ENCODE measurements around the gene KLHL29.

The KLHL29 gene

DNA sequence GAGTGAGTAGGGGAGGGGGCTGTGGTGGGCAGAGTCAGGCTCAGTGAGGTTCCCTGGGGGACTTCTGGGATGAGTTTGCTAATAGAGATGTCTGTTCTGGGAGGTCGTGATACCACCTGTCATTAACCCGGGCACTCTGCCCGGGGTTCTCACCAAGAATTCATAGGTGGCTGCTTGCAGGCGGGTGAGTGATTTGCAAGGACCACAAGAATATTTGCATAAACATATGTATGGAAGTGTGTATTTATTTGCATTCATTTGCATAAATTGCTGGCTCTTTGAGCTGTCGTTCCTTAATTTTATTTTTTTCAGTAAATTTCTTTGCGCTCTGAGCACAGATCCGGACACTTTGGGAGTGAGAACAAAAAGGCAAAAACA, 282.0 kb downstream of the KLHL29 start:
- no peak for DNase-seq

DNA sequence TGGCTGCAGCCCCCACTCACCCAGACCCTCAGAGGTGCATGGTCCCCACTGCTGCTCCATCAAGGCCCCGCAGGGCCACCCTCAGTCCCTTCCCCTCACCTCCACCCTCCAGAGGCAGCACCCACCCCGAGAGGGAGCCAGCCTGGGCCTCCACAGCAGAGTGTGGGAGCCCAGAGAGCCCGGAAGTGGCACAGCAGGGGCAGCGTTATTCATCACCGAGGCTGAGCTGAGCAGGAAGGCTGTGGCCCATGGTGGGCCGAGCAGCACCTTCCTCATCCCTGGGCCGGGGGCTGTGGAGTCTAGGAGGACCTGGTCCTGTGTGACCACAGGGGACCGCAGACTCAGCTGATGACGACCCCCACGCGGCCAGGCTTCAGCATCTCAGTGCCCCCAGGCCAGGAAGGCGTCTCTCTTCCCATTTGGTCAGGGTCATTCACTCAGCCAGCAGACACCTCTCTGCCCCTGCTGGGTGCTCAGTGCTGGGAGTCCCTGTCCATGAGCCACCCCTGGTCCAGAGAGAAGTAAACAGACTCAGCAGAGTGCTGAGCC, 283.9 kb downstream of the KLHL29 start:
- no peak for DNase-seq

DNA sequence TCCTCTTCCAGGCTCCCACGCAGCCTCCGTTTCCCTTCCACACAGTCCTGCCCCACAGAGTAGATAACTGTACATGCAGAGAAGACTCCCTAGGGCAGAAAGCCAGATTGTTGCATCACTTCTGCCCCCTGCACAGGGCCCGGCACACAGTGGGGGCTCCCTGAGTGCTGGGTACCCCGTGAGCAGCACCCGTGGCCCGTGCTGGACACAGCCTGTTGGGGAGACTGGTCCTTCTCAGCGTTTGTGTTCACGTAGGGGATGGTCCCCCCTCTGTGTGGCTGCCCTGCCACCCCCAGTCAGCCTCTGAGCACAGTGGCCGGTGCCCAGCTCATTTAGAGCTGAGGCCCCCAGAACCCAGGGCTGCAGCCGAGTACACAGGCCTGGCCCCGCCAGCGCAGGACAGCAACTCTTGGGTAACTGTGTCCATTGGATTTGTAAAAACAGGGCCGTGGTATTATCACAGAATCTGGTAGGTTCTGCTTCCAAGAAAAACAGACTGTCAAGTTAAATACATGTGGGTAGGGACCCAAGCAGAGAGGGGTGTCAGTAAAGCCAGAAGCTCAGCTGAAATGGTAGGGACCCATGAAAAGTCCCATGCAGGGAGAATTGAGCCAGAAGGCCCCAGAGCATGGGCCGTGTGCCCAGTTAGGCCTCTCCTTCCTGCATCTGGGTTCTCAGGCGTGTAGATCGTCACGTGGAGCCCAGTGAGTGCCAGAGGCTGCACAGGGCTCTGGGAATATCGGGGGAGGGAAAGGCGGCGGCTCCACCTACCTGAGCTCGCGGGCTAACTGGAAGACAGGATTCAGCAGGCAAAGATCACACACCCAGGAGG, 284.6 kb downstream of the KLHL29 start:
- no peak for DNase-seq

DNA sequence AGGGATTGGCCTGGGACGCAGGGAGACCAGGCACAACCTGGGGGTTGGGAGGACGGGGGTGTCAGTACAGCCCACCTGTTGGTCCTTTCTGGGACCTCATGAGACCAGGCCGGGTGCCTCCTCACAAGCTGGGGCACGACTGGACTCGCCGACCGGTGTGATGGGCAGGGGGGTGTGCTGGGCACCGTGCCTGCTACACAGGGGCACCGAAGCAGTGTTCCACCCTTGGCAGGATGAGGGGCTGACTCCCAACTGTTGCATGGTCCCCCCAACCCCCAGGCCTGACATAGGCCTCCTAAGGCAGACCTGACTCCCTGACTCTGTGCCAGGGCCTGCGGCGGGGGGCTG, 285.2 kb downstream of the KLHL29 start:
- DNase-seq = no peak

DNA sequence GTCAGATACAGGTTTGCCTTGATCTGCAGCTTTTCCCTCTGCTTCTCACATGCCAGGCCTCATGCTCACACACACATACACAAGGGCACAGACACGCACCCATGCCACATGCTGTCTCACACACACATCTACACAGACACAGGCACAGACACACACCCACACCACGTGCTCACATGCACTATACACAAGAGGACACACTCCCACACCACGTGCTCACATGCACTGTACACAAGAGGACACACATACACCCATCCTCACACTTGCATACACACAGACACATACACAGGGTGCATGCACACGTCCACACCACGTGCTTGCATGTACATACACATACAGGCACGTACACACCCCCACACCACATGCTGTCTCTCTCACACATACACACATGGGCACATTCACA, 288.1 kb downstream of the KLHL29 start:
- no peak for DNase-seq

DNA sequence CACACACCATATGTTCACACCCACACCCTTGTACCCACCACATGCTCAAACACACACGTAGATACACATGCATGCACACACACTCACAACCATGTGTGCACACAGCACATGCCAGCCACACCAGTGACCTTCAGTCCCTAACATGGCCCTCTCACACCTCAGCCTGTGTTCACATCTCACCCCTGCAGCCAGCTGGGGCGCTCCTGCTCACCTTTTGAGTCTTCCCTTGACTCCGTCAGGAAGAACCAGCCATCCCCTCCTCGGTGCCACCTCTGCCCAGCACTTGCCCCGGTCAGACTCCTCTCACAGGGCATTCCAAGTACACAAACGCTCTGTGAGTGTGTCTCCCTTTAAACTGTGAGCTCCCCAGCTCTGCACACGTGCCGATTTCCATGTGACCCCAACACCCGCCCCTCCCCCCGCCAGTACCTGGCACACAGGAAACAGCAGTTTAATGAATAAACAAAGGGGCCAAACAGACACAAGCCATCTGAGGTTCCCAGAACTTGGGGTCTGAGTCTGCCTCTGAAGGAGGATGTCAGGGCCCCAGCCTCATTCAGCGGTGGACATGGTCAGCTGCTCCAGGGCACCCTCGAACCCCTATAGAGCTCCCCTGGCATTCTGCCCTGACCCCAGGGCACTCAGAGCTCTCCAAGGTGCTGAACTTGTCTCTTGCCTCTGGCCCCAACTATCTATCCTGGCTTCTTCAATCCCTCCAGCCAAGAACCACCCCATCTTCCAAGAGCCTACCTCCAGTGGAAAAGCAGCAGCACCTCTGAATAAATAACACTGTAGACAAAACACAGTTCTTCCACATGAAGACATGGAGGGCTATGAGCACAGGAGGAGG, 289.1 kb downstream of the KLHL29 start:
- DNase-seq = no peak

DNA sequence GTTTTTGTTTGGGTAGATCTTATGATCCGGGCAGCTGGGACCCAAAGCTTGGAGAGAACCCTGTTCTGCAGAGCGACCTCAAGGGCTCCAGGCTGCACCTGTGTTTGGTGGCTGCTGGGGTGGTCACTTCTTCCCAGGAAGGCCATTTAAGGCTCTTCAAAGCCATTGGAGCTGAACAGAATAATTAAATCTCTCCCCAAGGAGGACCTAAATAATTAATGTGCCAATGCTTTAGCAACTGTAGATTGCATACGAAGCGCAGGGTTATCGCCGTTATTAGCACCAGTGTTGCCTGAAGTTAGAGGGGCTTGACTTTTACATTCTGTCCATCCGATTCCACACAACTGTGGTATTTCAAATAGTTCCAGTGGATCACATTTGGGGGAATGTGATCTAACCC, 290.5 kb downstream of the KLHL29 start:
- no peak for DNase-seq

DNA sequence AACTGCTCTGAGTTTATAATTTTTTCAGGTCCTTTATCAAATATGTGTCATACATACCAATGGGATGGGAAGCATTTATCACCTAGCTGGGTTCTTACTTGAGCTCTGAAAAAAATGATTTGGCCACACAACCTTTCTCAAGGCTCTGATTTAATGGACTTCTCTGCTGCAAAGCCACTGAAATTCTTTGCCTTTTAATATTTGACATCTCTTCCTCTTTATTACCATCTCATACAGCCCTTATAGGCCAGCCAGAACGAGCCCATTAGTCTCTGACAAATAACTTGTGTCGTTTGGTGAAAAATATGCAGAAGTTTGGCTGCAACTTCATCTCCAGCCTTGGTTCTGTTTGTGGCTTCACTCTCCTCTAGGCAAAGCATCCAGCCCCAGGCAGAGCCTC, 292.9 kb downstream of the KLHL29 start:
- no peak for DNase-seq

DNA sequence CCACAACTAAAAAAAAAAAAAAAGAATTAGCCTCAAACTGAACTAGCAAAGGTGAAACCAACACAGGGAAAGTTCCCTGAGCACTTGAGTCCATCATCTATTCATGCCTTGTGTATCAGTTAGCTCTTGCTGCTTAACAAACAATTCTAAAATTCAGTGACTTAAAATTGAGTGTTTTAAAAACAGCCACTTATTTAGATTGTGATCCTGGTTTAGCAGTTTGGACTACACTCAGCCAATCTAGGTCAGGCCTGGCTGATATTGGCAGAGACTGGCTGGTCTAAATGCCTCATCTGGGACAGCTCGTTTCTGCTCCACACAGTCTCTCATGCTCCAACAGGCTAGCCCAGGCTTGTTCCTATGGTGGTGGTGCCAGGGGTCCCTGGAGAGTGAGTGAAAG, 294.1 kb downstream of the KLHL29 start:
- DNase-seq = no peak

DNA sequence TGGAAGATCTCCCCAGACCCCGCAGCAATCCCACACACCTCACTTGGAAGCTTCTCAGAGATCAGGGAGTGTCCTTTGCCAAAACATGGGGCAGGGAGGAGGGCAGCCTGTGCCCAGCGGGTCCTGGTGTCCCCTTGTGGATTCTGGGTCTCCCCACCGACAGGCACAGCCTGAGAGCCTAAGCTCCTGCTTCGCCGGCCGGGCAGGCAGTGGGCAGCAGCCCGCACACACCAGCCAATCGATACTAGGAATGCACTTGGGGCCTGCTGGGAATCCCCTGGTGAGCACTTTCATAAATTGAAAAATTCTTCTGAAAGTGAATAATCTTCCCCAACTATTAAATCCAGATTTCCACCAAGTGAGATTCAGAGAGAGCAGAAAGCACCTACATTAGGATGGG, 296.0 kb downstream of the KLHL29 start:
- no peak for DNase-seq

DNA sequence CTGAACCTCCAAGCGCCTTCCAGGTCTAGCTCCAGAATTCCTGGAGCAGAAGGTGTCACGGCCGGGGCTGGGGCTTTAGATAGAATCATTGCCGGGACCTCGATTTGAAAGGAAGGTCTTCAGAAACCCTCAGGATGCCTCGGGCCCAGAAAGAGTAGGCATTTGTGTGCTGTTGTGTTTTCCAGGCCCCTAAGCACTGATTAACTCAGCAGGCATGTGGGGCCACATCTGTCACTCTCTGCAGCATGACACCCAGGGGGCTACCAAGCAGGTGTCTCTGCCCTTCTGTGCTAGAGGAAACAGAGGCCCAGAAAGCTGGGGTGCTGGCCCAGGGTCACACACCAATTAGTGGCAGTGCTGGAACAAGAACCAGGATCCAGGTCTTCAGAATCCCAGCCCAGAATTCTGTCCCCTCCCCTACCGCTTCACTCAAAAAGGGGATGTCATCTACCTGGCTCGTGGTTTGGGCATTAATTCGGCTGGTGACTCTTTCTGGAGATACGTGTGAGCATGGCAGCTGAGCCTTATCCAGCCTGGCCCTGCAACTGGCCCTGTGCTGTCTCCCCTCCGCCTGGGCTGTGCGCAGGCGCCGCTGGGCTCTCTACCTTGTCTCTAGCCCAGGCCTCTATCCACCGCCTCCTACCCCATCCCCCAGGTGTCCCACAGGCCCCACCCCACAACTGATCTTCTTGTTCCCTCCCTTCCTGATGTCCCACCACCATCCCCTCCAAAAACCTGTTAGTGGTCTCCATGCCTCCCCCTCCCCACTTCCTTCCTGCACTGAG, 296.6 kb downstream of the KLHL29 start:
- DNase-seq = no peak

DNA sequence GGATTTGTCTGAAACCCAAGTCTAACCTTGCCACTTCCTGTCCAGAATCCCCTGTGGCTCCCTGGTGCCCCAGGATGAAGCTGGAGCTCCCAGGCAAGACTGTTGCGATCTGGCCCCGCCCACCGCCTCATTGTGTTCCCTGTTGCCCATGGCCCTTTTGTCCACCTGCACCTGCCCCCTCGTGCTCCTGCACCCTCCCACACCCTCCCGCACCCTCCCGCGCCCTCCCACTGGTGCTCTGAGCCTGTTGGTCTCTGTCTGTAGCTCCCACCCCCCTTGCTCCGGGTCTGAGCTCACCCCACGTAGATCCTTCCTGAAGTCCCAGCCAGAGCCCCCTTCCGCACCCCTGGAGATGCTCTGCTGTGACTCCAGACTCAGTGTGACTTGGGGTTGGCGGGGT, 297.5 kb downstream of the KLHL29 start:
- no peak for DNase-seq

DNA sequence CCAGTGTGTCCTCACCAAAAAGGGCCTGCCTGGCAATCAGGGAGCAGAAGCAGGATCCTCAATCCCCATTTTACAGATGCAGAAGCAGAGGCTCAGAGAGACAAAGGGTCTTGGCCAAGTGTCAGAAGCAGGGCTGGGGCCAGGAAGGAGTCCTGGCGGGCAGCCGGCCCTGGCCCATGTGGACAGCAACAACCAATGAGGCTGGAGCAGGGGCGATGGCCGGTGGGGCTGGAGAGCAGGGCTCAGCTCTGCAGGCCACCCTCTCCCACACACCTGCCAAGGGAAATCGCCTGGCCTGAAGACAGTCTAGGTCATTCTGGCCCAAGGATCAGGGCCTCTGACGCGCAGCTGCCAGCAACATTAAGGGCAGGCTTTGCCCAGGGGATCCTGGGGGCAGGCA, 298.0 kb downstream of the KLHL29 start:
- DNase-seq = no peak

DNA sequence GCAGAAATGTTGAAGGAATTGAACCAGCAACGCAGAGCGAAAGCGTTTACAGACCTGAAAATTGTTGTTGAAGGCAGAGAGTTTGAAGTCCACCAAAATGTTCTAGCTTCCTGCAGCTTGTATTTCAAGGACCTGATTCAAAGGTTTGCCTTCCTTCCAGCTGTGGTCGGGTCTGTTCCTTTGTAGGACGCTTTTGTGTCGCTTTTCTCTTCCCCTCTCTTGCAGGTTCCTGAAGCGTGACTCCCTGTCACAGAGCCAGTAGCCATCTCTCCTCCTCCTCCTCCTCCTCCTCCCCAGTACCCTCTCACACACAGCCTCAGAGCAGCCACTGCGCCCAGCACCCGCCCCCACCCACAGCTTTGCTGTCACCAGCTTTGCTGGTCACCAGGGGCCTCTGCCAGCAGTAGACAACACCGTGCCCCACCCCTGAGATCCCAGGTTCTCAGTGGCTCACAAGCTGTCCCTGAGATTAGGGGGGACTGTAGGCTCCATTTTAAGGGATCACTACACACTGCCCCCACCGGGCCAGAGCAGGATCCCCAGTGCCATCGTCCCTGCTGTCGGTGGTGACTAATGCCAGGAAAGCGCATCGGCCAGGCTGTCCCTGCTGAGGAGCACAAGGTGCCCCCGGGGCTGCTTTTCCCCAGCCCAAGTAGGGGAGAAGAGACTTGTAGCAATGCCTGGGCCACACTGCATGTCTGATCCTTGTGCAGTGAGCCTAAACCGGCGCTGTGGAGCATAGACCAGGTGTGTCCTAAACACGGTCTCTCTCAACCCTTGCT, 299.6 kb downstream of the KLHL29 start:
- no peak for DNase-seq

DNA sequence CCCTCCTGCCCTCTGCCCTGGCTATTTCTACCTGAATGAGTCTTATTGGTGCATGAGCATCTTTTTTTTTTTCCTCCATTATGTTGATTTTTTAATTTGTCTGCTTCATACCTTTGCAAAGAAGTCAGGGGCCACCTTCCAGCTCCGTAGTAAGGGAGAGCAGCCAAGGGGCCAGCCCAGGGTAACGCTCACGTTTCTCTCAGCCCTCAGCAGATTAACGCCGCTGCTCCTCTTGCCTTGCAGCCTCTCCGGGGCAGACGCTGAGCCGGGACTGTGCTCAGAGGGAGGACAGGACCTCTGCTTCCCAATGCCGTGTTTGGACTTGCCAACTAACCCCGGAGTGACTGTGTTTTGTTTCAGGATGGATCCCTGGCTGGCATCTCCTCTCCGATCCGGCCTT, 300.2 kb downstream of the KLHL29 start:
- no peak for DNase-seq

DNA sequence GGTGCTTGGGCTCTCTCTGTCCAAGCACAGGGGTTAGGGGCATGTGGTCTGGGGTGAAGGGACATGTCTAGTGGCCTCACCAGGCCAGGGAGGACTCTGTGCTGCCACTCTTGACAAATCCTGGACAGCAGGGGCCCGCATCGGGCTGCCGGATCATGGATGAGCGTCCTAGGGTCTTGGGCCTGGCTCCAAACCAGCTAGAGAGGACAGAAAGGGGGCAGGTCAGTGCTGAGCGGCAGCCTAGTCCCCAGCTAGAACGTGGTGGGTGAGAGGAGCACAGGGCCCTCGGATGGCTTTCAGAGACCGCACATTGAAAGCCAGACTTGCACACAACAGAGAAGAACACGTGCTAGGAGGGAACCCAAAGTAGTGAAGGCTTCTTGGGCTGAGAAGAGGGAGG, 300.7 kb downstream of the KLHL29 start:
- DNase-seq = no peak

DNA sequence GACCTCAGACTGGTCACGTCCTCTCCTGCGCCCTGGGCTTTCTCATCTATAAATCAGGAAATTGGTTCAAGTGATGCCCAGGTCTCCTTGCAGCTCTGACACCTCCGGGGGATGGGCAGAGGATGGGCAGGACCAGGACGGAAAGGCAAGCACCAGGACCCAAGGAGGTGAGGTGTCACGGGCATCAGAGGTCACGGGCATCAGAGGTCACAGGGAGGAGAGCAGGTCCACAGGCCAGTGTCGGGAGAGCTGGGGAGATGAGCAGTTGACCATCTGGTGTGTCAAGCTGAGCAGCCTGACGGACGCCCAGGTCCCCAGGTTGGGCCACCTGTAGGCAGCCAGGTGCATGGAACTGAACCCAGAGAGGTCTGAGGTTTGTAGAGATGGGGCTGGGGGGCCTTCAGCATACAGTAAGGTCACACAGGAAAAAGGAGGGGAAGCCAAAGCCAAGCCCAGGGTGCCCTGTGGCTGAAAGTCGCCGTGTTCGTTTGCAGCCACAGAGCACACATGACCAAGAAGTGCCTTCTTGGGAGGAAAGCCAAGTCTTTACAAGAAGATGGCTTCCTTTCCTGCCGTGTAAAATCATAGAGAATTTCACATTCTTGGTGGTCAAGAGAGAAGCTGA, 301.5 kb downstream of the KLHL29 start:
- no peak for DNase-seq

DNA sequence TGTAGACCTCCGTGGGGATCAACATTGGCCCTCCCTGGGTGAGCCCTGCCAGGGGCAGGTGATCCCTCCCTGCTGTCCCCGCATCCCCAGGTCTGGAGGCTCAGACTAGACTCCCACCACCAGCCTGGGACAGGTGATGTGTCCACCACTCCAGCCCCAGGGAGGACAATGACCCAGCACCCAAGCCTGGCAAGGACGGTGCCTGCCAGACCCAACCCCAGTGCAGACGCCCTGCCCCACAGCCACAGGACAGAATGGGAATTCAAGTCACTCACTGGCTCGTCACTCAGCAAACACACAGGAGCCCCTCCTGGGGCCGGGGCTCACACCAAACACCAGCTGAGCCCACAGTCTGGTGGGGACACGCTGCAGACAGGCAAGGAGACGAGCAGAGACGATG, 302.2 kb downstream of the KLHL29 start:
- no peak for DNase-seq

DNA sequence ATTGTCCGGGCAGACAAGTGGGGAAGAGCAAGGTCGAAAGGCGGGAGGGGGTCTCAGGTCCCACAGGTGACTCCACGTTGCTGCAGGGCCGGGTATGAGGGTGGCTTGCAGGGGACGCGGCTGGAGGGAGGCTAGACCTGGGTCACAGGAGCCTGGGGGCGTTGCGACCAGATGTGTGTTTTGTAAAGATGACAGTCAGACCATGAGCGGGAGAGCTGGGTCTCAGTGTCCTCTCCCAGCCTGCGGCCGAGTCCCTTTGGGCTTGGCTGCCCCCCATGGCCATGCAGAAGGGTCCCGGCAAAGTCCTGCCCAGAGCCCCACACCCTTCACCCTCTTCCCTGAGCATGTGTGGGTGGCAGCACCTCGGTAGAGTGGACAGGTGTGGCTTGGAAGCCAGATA, 302.7 kb downstream of the KLHL29 start:
- DNase-seq = no peak

DNA sequence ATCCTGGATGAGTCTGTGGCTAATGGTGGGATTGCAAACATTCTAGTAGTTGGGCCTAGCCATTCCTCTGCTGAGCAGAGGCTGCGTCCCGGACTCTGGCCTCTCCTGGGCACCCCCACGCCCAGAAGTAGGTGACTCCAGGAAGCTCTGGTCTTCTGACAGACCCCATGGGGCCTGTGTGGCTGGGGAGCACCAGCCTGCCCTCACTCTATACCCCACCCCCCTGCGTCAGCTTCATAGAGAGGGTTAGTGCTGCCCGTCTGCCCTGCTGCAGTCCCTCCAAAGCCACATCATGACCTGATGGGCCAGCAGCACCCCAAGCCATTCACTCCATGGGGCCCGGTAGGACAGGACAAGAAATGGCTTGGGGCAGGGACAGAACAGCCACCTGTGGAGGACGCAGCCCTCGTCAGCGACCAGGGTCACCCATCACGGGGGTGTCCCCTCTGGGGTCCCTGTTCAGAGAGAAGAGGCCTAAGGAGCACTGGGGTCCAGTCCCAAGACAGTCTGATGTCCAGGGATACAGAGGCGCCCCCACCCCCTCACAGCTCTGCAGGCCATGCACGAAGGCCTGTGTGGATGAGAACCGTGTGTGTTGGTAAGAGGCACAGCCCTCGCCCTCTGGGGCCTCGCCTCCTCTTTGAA, 303.6 kb downstream of the KLHL29 start:
- no peak for DNase-seq

DNA sequence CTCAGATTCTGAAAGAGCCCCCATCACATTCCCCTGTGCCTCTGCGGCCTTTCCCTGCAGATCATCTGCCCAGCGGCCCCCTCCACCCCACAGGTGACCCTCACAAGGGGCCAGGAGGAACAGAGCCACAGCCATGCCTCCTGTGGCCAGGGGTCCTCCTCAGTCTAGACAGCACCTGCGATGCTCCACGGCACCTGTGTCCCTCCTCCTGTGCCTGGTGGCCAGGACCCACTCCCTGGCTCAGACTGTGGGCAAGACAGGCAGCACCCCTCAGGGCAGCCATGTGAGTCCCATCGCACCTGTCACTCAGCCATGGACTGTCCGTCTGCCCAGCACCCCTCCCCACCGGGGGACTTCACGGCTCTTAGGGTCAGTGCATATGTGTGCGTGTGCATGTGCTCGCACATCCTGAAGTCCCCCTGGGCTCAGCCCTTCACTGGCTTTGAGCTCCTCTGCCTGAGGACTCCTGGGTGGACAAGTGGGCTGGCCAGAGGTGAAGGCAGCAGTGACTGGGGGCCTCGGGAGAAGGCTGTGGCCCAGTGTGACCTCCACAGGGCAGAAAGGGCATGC, 304.2 kb downstream of the KLHL29 start:
- no peak for DNase-seq
